Cardiac fibroblast (primary cell): ENCODE data around the gene AGO1.

Experiments used
- DNase-seq, 2 donors: peaks; one replicate each; pipeline versions ENCODE4 v3.0.0 to v3.0.0-alpha.2; 2010; ENCODE audit warnings: low read depth in 2 of 2
- H3K4me3 ChIP-seq, 2 donors: replicated peaks in 1 of 2; 1 replicate in 1 of 2; 2 replicates in 1 of 2; pipeline ENCODE4 v1.5.1; 2011; ENCODE audit warnings: low read depth in 2 of 2, low read length in 2 of 2, mild to moderate bottlenecking in 2 of 2, moderate library complexity in 1 of 2
- CTCF ChIP-seq: IDR thresholded peaks from one replicate; pipeline ENCODE4 v1.5.1; 2011; ENCODE audit warnings: low read depth, mild to moderate bottlenecking, low read length, inconsistent platforms

Gene AGO1

GRCh38 chr1:35844826-35845225 lies 38.2 kb upstream of the AGO1 start:
- no peak overlapping the region for H3K4me3 ChIP-seq
- no peak for TF ChIP-seq CTCF
- DNase-seq, result no peak

- peak in 1 of 2 donors; percentile 17 for DNase-seq
- H3K4me3 ChIP-seq, result no peak overlapping the region
- no peak for TF ChIP-seq CTCF
Observed at GRCh38 chr1:35845766-35846165, 37.2 kb upstream of the AGO1 start.

- no peak for DNase-seq
Observed at GRCh38 chr1:35847935-35848565, 35.0 kb upstream of the AGO1 start.

GRCh38 chr1:35850051-35850450 lies 33.0 kb upstream of the AGO1 start:
- no peak for TF ChIP-seq CTCF
- H3K4me3 ChIP-seq, result no peak overlapping the region
- no peak for DNase-seq

More at GRCh38 chr1:35847935-35848565, 35.0 kb upstream of the AGO1 start:
- no peak for TF ChIP-seq CTCF
- H3K4me3 ChIP-seq, result no peak overlapping the region

GRCh38 chr1:35850716-35851115 lies 32.3 kb upstream of the AGO1 start:
- DNase-seq, result no peak
- H3K4me3 ChIP-seq, result no peak overlapping the region
- TF ChIP-seq CTCF, result no peak

GRCh38 chr1:35851132-35851869 lies 31.7 kb upstream of the AGO1 start:
- H3K4me3 ChIP-seq, result no peak overlapping the region
- no peak for TF ChIP-seq CTCF
- peak in 1 of 2 donors; percentile 81 for DNase-seq
